GM12878 (cell line): Measurements from ENCODE around the gene TBC1D12. TPM values are rescaled to one million over a fixed set of nuclear protein-coding genes. Genes with fewer than 3 reads are reported as not detected.

ENCODE experiments used
- ATAC-seq: fragments of 200-7000 bp; cut with Tn5 transposase; 3 replicates; pipeline ENCODE4 v1.9.1; 2020; ENCODE audit warnings: mild to moderate bottlenecking, moderate library complexity
- BruUV-seq: library from RNA; stranded (reverse); fragments of 400-500 nt; replicated peaks from 2 replicates; lab custom pipeline; 2021; lab: Mats Ljungman, UMichigan
- CTCF ChIA-PET: fragments of 300-600 bp; sonication (Branson Sonifier 250); formaldehyde crosslinking; extraction: SDS; loops from one replicate; lab custom pipeline; 2021; ENCODE audit warnings: inconsistent platforms; lab: Yijun Ruan, JAX
- POLR2A ChIA-PET: fragments of 350-600 bp; formaldehyde crosslinking; extraction: SDS; loops from one replicate; lab custom pipeline; 2021; ENCODE audit warnings: inconsistent platforms; lab: Charles Lee
- RAD21 ChIA-PET: fragments of 300-600 bp; sonication (Branson Sonifier 250); formaldehyde crosslinking; loops from one replicate; lab custom pipeline; 2023; ENCODE audit warnings: antibody characterized with exemption; ENCODE audit not compliant: unreplicated experiment; lab: Charles Lee
- SMC1A ChIA-PET: fragments of 300-600 bp; sonication (Branson Sonifier 250); formaldehyde crosslinking; loops from one replicate; lab custom pipeline; 2023; ENCODE audit not compliant: unreplicated experiment, uncharacterized antibody; lab: Charles Lee
- DNase-seq: peaks from one replicate; pipeline ENCODE4 v3.0.0-alpha.2; 2011; ENCODE audit warnings: low read depth, low spot score
- FAIRE-seq: peaks from 3 replicates; lab custom pipeline; 2011; peaks lifted over from hg19 to GRCh38; lab: Jason Lieb, UNC
- H2AFZ ChIP-seq: 2 replicates; pipeline ENCODE4 v1.6.0; 2011; ENCODE audit warnings: low read depth, low read length, control low read depth; ENCODE audit not compliant: control insufficient read depth
- H3K27ac ChIP-seq: 2 replicates; pipeline ENCODE4 v1.5.1; 2011; ENCODE audit warnings: control low read depth; ENCODE audit not compliant: control insufficient read depth, insufficient read depth
- H3K27me3 ChIP-seq, 2 experiments: replicated peaks in 1 of 2; 2 replicates each; pipeline versions ENCODE4 v1.6.0 to v1.6.1; 2011; ENCODE audit warnings: low read length in 1 of 2; ENCODE audit not compliant: control insufficient read depth in 2 of 2, insufficient read depth in 2 of 2
- H3K36me3 ChIP-seq, 2 experiments: 2 replicates each; pipeline ENCODE4 v1.5.1; 2011; ENCODE audit warnings: low read length in 1 of 2; ENCODE audit not compliant: control insufficient read depth in 2 of 2, insufficient read depth in 2 of 2
- H3K4me1 ChIP-seq: 2 replicates; pipeline ENCODE4 v1.6.1; 2011; ENCODE audit warnings: mild to moderate bottlenecking, low read length, moderate library complexity, mixed read lengths; ENCODE audit not compliant: control insufficient read depth, insufficient read depth
- H3K4me2 ChIP-seq: 2 replicates; pipeline ENCODE4 v1.6.0; 2011; ENCODE audit warnings: control low read depth; ENCODE audit not compliant: control insufficient read depth, insufficient read depth
- H3K4me3 ChIP-seq: fragments of 200-600 bp; sonication (generic); 2 replicates; pipeline ENCODE4 v1.5.1; 2016
- H3K79me2 ChIP-seq: 2 replicates; pipeline ENCODE4 v1.6.0; 2011; ENCODE audit warnings: low read length; ENCODE audit not compliant: control insufficient read depth, insufficient read depth
- H3K9ac ChIP-seq: 2 replicates; pipeline ENCODE4 v1.8.0; 2011; ENCODE audit warnings: low read length, control low read depth, mixed read lengths; ENCODE audit not compliant: control insufficient read depth, insufficient read depth
- H3K9me3 ChIP-seq: replicated peaks from 3 replicates; pipeline ENCODE4 v1.5.1; 2011; ENCODE audit warnings: mild to moderate bottlenecking, low read length; ENCODE audit not compliant: control insufficient read depth, insufficient read depth
- H4K20me1 ChIP-seq: 2 replicates; pipeline ENCODE4 v1.6.0; 2011; ENCODE audit not compliant: control insufficient read depth, insufficient read depth
- GATAD2B ChIP-seq: fragments of 450-650 bp; conservative IDR thresholded peaks from 2 replicates; pipeline ENCODE4 v1.6.1; 2017; ENCODE audit warnings: low read depth, mild to moderate bottlenecking, moderate library complexity
- NR2C2 ChIP-seq: IDR thresholded peaks from 2 replicates; pipeline ENCODE4 v1.6.1; 2011; ENCODE audit warnings: borderline replicate concordance, low read depth; ENCODE audit not compliant: control insufficient read depth, insufficient read length
- POLR2AphosphoS2 ChIP-seq: IDR thresholded peaks from 2 replicates; pipeline ENCODE4 v1.6.1; 2011; ENCODE audit warnings: low read depth, mild to moderate bottlenecking, low read length, improper control_type of control experiment, moderate library complexity
- RAD21 ChIP-seq: IDR thresholded peaks from 2 replicates; pipeline ENCODE4 v1.6.1; 2011; ENCODE audit warnings: mild to moderate bottlenecking, low read depth, low read length, moderate library complexity; ENCODE audit not compliant: insufficient read depth
- STAT3 ChIP-seq: IDR thresholded peaks from 2 replicates; pipeline ENCODE4 v1.6.1; 2011; ENCODE audit warnings: low read depth, low read length, improper control_type of control experiment
- TARDBP ChIP-seq: IDR thresholded peaks from 2 replicates; pipeline ENCODE4 v1.6.1; 2016; ENCODE audit warnings: borderline replicate concordance
- TBL1XR1 ChIP-seq: IDR thresholded peaks from 2 replicates; pipeline ENCODE4 v1.6.1; 2012; ENCODE audit warnings: low read depth, low read length, improper control_type of control experiment
- WRNIP1 ChIP-seq: IDR thresholded peaks from 2 replicates; pipeline ENCODE4 v1.6.1; 2011; ENCODE audit warnings: low read depth, low read length, improper control_type of control experiment, borderline replicate concordance
- ZNF384 ChIP-seq: IDR thresholded peaks from 2 replicates; pipeline ENCODE4 v1.6.1; 2012; ENCODE audit warnings: low read depth, mild to moderate bottlenecking, low read length, improper control_type of control experiment, borderline replicate concordance
- WGBS: methylation state at CpG from one replicate; pipeline ENCODE4 v1.1.6; 2016; ENCODE audit warnings: low lambda C conversion rate; ENCODE audit not compliant: insufficient replicate concordance, insufficient coverage; ENCODE audit errors: missing lambda C conversion rate; 5-methylcytosine and 5-hydroxymethylcytosine counted together
- in situ Hi-C: fragments of 300-500 bp; cut with MboI; formaldehyde crosslinking; loops from 9 replicates; pipeline ENCODE4 v1.14.3; 2018; ENCODE audit warnings: mixed read lengths
- intact Hi-C: fragments of 100-400 bp; cut with micrococcal nuclease; formaldehyde crosslinking; loops from one replicate; pipeline ENCODE4 v1.14.2; 2022; ENCODE audit not compliant: unreplicated experiment
- polyA plus RNA-seq, 11 experiments: library from polyadenylated mRNA; depleted of rRNA in 4 of 11; unstranded in 6 of 11; stranded (reverse) in 5 of 11; fragments of >200 nt; fragmentation: Nextera tagmentation in 4 of 11; fragmentation: Illumina TruSeq in 1 of 11; extraction: Ambion mirVana in 4 of 11; extraction: Trizol in 1 of 11; gene quantifications; 1 replicate in 1 of 11; 2 replicates in 10 of 11; pipeline versions ENCODE4 v1.2.1 to v1.2.3, GENCODE V29; 2011 to 2016; ENCODE audit warnings: inconsistent platforms in 2 of 11, missing spikeins in 2 of 11, low read depth in 1 of 11
- total RNA-seq, 4 experiments: library from RNA; depleted of rRNA in 3 of 4; stranded (reverse); fragments of >200 nt in 3 of 4; fragmentation: Illumina TruSeq in 1 of 4; extraction: Trizol in 1 of 4; gene quantifications; 2 replicates each; pipeline versions ENCODE4 v1.2.1 to v1.2.3, GENCODE V29; 2013 to 2021
- TF ChIP-seq, protein P1 (sequence below): fragments of 450-650 bp; formaldehyde crosslinking; IDR thresholded peaks from 2 replicates; pipeline ENCODE4 v1.5.0; 2022; ENCODE audit warnings: mild to moderate bottlenecking, missing genetic modification characterization
- TF ChIP-seq, protein P2 (sequence below): IDR thresholded peaks from 2 replicates; pipeline ENCODE4 v1.6.1; 2011; ENCODE audit warnings: low read depth, mild to moderate bottlenecking, low read length, moderate library complexity, borderline replicate concordance; ENCODE audit errors: extremely low read depth

TBC1D12 gene
- total and polyA plus RNA-seq, 10 of the 15 experiments (the other 5 are each of a cell fraction or from before 2014, with no cell fraction given): 2.6 to 7.5 (median 3.8) TPM

DNA sequence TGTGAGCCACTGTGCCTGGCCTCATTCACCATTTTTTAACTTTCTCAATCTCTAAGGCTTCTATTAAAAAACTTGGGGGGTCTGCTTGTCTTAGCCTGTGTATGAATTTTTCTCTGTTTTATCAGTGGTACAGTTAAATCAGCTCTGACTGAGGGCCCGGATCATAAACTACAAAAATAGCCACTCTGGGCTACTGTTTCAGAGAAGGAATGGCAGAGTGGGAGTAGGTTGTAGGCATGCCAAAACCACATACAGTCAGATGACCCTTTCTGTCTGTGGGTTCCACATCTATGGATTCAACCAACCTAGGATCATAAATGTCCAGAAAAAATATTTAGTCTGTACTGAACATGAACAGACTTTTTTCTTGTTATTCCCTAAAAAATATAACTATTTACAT lies 21.3 kb downstream of the TBC1D12 start:
- Histone ChIP-seq H3K9ac (no peak overlapping the region), H4K20me1 (no peaks in the 10 kb centered on the region), H3K27ac (no peak overlapping the region), H2AFZ (no peak overlapping the region), H3K36me3 (no peaks in the 10 kb centered on the region), H3K79me2 (no peaks in the 10 kb centered on the region; the same call in 1 of the 2 replicates), H3K9me3 (peaks cover 2% of the 10 kb centered on the region; the same call in 2 of the 3 replicates), H3K4me1 (peaks cover 5% of the 10 kb centered on the region; the same call in 1 of the 2 replicates), H3K4me3 (no peak overlapping the region), H3K27me3 (no peaks in the 10 kb centered on the region), H3K4me2 (no peak overlapping the region)
- FAIRE-seq: no peak
- intact Hi-C loops: no loop called here
- CTCF ChIA-PET: no interaction called here
- POLR2A ChIA-PET: no interaction called here
- RAD21 ChIA-PET: no interaction called here
- no peak for ATAC-seq
- WGBS: 9% methylated on average over 1 of the region's 1 CpG
- TF ChIP-seq TBL1XR1: no peak
- no peak for DNase-seq
- in situ Hi-C loops: no loop called here
- SMC1A ChIA-PET: no interaction called here
- no TSS peak for BruUV-seq

DNA sequence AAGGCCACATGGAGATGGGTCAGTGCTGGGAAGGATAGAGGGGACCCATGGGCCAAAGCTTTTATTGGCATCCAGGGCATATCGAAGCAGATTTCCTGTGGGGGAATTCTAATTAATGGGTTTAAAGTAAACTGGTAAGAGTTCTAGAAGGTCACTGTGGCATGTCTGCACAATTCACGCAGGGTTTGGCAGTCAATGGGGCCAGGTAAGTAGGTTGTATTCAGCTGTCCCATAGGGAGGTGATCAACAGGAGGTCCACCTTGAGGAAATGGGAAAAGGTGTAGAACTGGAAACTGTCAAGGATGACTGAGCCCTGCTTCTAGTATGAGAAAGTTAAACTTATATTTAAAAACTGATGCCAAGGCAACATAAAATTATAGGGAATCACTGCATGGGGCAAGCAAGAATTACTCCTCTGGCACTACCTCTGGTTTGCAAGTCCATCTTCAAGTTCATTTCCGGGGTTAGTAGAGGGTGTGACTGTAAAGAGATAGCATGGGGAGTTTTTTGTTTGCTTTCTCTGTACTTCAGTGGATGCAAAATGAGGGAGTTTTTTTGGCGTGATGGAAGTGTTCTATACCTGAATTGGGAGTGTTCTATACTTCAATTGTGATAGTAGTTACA lies 22.5 kb downstream of the TBC1D12 start:
- no peak overlapping the region for H2AFZ ChIP-seq
- H3K27me3 ChIP-seq: no peaks in the 10 kb centered on the region
- H3K9ac ChIP-seq: no peak overlapping the region
- in situ Hi-C loops: no loop called here
- ATAC-seq (no peak), FAIRE-seq (no peak), DNase-seq (no peak)
- H3K9me3 ChIP-seq: peaks cover 2% of the 10 kb centered on the region; the same call in 2 of the 3 replicates
- H3K79me2 ChIP-seq: no peaks in the 10 kb centered on the region; the same call in 1 of the 2 replicates
- no peaks in the 10 kb centered on the region for H4K20me1 ChIP-seq
- intact Hi-C loops: no loop called here
- H3K36me3 ChIP-seq: no peaks in the 10 kb centered on the region
- ChIA-PET SMC1A (no interaction called here), CTCF (interaction anchor here (0.7 kb wide), 2 partner anchors 19 to 20 kb away, joined by 3 read pairs; no protein-coding TSS in a partner anchor), RAD21 (interaction anchor here (1.0 kb wide), 1 partner anchor 19 kb away, joined by 3 read pairs; no protein-coding TSS in a partner anchor), POLR2A (no interaction called here)
- H3K27ac ChIP-seq: no peak overlapping the region
- WGBS: 83% methylated on average over 4 of the region's 4 CpGs
- BruUV-seq: no TSS peak
- H3K4me2 ChIP-seq: no peak overlapping the region
- H3K4me1 ChIP-seq: peaks cover 5% of the 10 kb centered on the region; the same call in 1 of the 2 replicates
- H3K4me3 ChIP-seq: no peak overlapping the region
- TF ChIP-seq TARDBP: no peak
- no peak for TF ChIP-seq POLR2AphosphoS2
- no peak for TF ChIP-seq WRNIP1
- TF ChIP-seq GATAD2B: no peak
- TF ChIP-seq ZNF384: no peak
- no peak for TF ChIP-seq NR2C2
- TF ChIP-seq, protein P1, sequence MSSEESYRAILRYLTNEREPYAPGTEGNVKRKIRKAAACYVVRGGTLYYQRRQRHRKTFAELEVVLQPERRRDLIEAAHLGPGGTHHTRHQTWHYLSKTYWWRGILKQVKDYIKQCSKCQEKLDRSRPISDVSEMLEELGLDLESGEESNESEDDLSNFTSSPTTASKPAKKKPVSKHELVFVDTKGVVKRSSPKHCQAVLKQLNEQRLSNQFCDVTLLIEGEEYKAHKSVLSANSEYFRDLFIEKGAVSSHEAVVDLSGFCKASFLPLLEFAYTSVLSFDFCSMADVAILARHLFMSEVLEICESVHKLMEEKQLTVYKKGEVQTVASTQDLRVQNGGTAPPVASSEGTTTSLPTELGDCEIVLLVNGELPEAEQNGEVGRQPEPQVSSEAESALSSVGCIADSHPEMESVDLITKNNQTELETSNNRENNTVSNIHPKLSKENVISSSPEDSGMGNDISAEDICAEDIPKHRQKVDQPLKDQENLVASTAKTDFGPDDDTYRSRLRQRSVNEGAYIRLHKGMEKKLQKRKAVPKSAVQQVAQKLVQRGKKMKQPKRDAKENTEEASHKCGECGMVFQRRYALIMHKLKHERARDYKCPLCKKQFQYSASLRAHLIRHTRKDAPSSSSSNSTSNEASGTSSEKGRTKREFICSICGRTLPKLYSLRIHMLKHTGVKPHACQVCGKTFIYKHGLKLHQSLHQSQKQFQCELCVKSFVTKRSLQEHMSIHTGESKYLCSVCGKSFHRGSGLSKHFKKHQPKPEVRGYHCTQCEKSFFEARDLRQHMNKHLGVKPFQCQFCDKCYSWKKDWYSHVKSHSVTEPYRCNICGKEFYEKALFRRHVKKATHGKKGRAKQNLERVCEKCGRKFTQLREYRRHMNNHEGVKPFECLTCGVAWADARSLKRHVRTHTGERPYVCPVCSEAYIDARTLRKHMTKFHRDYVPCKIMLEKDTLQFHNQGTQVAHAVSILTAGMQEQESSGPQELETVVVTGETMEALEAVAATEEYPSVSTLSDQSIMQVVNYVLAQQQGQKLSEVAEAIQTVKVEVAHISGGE: no peak
- no peak for TF ChIP-seq STAT3
- TF ChIP-seq RAD21: no peak
- TF ChIP-seq, protein P2, sequence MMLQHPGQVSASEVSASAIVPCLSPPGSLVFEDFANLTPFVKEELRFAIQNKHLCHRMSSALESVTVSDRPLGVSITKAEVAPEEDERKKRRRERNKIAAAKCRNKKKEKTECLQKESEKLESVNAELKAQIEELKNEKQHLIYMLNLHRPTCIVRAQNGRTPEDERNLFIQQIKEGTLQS: no peak
